ENCODE results near the gene P2RX4.
"Not testable (repeated sequence)": the region's sequence is repeated elsewhere in the genome, so short reads cannot be mapped to it uniquely, and the experiment has no call there.

The P2RX4 gene

DNA sequence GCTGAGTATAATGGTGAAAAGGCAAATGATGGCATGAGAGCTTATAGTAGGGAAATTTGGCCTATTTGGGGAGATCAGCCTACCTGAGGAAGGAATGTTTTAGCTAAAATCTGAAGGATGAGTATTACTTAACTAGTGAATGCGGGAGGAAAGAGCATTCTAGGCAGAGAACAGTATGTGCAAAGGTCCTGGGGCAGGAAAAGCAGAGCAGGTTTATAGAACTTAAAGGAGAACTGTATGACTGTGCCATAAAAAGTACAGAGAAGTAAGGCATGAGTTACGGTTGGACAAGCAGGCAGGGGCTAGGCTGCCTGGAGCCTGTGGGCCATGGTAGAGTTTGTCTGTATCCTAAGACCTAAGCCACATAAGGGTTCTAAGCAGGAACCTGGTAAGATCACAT lies 21.7 kb upstream of the P2RX4 start:
- DNase-seq (ENCODE audit: low spot score): no peak
- no peak for FAIRE-seq

DNA sequence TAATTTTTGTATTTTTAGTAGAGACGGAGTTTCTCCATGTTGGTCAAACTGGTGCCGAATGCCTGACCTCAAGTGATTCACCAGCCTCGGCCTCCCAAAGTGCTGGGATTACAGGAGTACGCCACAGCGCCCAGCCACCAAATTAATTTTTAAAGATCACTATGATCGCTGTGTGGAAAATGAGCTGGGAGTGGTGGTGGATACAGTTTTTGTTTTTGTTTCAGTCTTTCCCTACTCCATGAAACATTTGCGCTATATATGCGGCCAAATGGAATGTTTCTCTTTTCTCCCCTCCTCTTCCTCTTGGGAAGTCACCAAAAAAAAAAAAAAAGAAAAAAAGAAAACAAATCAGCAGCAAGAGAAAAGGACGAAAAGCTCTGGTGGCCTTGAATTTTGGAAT lies 20.8 kb upstream of the P2RX4 start:
- DNase-seq (ENCODE audit: low spot score) (peak; percentile 61), FAIRE-seq (peak; percentile 62)

DNA sequence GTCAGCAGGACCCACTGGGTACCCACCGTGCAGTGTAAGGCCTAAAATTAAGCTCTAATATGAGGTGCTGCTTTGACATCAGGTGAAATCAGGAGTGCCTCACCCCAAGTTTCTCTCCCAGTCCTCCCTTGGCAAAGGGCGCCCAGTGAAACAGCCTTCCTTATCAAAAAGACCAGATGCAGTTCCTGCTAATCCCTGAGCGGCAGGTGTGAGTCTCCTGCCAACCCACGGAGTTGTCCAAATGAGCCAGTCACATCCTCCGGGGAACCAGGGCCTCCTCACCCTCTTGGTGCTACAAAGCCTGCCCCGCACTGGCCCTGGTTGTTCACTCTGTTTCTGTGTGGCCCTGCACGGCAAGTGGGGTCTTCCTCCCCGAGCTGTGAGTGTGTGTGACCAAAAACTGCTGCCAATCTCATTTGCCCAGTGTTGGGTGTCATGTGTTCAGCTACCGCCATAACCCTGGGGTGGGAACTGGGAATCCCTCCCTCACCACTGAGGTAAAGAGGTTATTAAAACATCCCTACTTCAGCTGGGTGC lies 20.2 kb upstream of the P2RX4 start:
- DNase-seq (ENCODE audit: low spot score) (no peak), FAIRE-seq (no peak)

DNA sequence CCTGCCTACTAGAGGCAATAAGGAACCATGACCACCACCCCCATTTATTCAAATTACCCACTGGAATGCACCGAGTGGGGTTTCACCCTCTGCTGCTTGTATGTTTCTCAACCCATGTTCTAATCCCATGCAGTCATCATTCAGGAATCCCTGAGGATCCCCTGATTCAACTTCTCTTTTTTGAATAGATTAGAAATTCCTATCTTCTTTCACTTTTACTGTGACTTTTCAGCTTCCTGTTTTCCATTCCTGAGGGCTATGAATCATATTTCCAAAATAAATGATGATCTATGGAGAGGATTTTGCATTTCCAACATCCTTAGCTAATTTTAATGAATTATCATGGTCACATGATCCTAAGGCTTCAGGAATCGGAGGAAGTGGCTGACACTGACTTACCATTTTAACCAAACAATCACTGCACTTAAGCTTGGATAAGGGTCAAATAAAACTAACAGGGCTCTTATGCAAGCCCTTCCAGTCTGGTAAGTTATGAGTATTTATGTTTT lies 19.4 kb upstream of the P2RX4 start:
- peak; percentile 85 for DNase-seq (ENCODE audit: low spot score)
- FAIRE-seq: peak; percentile 64

DNA sequence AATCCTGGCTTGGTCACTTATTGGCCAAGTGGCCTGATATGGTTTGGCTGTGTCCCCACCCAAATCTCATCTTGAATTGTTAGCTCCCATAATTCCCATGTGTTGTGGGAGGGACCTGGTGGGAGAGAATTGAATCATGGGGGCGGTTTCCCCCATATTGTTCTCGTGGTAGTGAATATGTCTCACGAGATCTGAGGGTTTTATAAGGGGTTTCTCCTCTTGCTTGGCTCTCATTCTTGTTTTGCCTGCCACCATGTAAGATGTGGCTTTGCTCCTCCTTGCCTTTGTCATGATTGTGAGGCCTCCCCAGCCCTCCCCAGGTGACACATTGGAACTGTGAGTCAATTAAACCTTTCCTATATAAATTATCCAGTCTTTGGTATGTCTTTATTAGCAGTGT lies 18.8 kb upstream of the P2RX4 start:
- FAIRE-seq (no peak), DNase-seq (ENCODE audit: low spot score) (no peak)

DNA sequence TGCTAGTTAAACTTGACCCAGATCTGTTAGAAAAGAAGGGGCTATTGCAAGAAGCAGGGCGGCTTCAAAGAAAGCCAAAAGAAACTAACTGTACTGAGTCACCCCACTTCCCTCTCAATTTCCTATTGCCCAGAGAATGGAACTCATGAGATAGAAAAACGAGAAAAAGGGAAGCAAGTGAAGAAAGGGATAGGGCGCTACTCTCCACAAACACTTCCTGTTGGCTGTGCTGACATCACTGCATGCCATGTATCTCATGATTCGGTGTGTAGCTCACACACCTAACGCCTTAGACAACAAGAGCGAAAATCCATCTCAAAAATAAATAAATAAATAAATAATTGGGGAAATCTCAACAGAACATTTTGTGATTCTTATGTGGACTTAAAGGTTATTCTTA lies 13.0 kb upstream of the P2RX4 start:
- no peak for FAIRE-seq
- DNase-seq (ENCODE audit: low spot score): no peak

DNA sequence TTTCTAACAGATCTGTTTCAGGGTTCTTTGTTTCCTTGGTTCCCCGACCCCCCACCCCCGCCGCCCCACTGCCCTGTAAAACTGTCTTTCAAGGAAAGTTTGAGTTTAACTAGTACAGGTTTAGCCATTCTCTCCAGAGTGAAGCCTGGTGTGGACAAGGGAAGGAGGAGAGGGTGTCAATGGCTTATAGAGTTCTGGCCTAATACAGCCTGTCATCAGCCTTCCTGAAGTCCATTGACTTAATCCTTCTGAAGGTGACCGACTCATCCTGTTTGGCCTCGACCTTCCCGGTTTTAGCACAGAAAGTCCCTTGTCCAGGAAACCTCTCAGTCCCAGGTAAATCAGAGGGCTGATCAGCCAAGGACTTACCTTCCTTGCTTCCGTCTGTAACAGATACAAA lies 11.0 kb upstream of the P2RX4 start:
- FAIRE-seq (no peak), DNase-seq (ENCODE audit: low spot score) (no peak)

DNA sequence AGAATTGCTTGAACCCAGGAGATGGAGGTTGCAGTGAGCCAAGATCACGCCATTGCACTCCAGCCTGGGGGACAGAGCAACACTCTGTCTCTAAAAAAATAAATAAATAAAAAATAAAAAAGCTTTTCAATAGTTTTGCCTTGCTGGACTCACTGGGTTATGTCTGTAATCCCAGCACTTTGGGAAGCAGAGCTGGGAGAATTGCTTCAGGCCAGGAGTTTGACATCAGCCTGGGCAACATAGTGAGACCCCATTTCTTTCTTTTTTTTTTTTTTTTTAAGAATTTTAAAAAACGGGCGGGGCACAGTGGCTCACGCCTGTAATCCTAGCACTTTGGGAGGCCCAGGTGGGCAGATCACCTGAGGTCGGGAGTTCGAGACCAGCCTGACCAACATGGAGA lies 8.8 kb upstream of the P2RX4 start:
- not testable (repeated sequence) for DNase-seq (ENCODE audit: low spot score); FAIRE-seq

DNA sequence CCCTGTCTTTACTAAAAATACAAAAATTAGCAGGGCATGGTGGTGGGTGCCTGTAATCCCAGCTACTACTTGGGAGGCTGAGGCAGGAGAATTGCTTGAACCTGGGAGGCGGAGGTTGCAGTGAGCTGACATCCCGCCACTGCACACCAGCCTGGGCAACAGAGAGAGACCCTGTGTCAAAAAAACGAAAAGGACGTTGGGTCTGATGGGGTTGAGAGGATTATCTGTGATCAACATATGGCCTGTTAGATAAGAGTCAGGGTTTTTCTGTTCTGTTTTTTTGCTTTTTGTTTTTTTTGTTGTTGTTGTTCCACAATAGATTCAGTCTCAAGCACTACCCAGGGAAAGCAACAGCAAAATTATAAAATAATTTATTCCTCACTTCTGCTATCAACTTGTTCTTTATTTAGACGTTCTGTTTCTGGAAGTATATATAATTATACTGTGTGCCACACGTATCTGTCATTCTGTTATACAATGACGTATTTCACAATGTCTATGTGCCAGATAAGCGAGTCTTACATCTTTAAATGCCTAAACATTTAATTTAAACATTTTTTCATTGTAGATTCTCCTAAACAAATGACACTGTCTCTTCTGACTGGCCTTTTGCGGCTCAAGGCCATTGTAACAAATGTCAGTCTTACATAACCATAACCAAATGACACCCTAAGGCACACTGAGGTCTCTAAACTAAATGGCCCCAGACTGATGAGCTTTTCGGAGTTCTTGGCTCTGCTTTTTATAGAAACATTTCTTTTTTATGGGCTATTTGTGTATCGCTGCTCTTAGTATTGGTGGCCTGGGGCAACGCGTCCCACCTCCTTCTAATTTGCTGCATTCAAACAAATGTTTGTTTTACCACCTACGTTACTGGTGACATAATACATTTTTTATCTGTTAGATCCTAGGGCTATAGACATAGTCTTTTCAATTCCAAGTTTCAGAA lies 7.2 kb upstream of the P2RX4 start:
- DNase-seq (ENCODE audit: low spot score) (no peak), FAIRE-seq (no peak)

DNA sequence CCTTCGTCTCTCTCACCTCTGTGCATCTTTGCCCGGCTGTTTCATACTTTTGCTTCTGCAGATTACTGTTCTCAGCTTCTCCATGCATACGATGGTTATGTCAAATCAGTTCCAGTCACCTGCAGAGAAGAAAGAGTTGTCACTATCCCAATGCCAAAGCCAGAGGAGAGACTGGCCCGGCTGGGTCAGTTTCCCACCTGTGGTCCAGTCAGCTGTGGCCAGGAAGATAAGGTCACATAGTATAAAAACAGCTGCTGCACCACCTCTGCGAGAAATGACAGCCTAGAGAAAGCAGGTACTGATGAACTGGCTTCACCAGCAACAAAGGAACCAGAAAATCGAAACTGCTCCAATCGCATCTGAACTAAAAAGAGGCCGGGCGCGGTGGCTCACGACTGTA lies 6.4 kb upstream of the P2RX4 start:
- DNase-seq (ENCODE audit: low spot score): no peak
- FAIRE-seq: no peak

DNA sequence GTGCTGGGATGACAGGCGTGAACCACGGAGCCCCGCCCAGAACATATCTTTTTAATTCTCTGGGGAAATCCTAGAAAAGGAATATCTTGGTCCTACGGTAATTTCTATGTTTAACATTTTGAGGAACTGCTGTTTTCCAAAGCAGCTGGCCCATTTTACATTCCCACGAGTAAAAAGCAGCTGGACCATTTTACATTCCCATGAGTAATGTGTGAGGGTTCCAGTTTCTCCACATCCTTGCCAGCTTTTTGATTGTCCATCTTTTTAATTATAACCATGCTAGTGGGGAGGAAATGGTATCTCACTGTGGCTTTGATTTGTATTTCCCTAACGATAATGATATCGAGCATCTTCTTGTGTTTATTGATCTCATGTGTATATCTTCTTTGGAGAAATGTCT lies 4.4 kb upstream of the P2RX4 start:
- no peak for FAIRE-seq

DNA sequence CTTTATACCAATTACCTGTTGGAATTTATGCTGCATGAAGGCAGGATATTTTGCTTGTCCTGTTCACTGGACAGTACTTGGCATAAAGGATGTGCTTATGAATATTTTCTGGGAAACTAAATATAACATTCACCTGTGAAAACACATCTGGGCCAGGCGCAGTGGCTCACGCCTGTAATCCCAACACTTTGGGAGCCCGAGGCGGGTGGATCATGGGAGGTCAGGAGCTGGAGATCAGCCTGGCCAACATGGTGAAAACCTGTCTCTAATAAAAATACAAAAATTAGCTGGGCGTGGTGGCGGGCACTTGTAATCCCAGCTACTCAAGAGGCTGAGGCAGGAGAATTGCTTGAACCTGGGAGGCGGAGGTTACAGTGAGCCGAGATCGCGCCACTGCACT lies 1.4 kb upstream of the P2RX4 start:
- not testable (repeated sequence) for FAIRE-seq; DNase-seq (ENCODE audit: low spot score)

More for the DNA sequence above, 4.4 kb upstream of the P2RX4 start:
- no peak for DNase-seq (ENCODE audit: low spot score)

DNA sequence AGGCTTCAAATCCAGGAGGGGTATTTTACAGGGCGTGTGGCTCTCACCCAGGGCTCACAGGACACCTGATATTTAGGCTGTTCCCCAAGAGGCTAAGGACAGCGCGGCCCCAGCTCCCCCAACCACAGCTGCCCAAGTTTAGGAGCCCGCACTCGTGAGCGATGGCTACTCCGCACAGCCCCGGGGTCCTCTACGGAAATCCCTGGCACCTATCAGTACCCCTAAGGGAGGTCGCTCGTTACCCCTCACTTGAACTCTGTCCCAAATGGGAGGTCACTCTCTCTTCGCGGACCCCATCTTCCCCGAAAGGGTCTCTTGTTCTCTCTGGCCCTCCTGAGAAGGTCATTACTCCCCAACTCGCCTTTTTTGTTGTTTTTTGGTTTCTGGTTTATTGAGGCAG lies 708 bp upstream of the P2RX4 start:
- no peak for DNase-seq (ENCODE audit: low spot score)
- no peak for FAIRE-seq

DNA sequence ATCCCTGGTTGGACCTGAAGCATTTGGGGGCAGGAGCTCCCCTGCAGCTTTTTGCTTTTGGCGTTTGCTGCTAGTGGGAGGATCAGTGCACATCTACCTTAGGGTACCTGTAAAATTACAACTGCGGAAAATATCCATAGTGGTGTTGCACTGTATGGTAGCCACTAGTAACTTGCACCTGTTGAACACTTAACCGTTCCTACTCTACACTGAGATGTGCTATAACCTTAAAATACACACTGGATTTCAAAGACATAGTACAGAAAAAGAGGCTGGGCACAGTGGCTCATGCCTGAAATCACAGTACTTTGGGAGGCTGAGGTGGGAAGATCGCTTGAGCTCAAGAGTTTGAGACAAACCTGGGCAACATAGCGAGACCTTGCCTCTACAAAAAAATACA lies 2.9 kb downstream of the P2RX4 start:
- no peak for FAIRE-seq
- DNase-seq (ENCODE audit: low spot score): no peak

DNA sequence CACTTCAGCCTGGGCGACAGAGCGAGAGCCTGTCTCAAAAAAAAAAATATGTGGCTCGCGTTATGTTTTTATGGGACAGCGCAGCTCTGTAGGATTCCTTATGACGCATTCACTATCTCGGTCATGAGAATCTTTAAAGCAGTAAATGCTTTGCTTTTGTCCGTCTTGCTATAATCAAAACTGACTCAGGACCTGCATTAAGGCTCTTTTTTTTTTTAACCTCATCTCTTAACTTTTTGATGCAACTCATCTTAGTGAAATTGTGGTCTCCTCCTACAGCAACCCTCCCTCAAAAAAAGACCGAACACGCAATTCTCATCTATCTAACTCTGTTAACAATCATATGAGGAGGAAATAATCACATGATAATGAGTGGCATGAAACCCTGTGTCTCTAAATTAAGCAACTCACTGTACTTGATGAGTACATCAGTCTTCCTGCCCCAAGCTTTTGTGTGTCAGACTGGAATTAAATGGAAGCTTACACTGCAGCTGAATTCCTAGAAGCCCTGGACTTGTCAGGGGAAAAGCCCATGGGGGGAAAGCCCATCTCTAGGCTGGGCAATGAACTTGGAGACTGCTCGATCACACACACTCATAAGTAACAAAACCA lies 4.3 kb downstream of the P2RX4 start:
- no peak for DNase-seq (ENCODE audit: low spot score)
- FAIRE-seq: no peak

DNA sequence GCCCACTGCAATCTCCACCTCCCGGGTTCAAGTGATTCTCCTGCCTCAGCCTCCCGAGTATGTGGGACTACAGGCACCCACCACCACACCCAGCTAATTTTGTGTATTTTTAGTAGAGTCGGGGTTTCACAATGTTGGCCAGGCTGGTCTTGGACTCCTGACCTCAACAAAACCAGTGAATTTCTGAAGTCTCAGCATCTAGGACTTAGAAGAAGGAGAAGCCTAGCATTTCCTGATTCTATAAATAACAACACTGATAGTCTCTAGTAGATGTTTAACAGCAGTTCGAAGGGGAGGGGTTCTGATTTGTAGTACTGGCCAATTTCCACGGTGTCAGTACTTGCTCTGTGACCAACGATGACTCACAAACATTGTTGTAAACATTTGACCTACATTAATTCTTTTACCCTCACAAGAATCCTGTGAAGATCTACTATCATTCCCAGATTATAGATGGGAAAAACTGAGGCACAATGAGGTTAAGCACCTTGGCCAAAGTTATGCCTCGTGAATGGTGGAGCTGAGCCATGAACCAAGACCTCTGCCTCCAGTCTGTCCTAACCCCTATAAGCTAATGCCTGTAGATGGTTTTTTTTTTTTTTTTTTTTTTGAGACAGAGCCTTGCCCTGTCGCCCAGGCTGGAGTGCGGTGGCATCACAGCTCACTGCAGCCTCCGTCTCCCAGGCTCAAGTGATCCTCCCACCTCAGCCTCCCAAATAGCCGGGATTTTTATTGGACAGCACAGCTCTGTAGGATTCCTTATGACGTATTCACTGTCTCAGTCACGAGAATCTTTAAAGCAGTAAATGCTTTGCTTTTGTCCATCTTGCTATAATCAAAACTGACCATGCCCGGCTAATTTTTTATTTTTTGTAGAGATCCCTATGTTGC lies 5.2 kb downstream of the P2RX4 start:
- FAIRE-seq (peak; percentile 90), DNase-seq (ENCODE audit: low spot score) (peak; percentile 83)

DNA sequence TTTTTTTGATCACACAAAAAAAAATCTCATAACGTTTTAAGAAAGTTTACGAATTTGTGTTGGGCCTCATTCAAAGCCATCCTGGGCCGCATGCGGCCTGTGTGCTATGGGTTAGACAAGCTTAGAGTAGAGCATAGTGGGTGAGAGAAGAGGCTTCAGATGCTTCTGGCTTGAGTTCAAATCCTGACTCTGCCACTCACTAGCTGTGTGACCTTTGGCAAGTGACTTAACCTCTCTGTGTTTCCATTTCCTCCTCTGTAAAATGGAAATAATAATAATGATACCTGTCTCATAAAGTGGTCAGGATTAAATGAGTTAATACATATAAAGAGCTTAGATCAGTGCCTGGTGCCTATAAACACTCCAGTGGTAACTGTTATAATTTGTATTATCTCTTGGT lies 6.2 kb downstream of the P2RX4 start:
- DNase-seq (ENCODE audit: low spot score) (no peak), FAIRE-seq (no peak)

DNA sequence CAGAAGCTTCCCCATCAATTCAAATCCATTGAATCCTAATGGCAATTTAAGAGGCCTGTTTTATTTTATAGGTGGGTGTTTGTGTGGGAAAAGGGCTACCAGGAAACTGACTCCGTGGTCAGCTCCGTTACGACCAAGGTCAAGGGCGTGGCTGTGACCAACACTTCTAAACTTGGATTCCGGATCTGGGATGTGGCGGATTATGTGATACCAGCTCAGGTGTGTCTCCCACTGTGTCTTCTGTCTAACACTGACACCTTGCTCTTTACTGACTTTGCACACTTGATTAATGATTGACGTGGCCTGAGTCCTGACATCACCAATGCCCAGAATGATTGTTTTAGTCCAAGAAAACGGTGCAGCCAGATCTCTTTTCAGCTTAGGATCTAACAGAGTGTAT lies 7.1 kb downstream of the P2RX4 start:
- DNase-seq (ENCODE audit: low spot score) (no peak), FAIRE-seq (no peak)

DNA sequence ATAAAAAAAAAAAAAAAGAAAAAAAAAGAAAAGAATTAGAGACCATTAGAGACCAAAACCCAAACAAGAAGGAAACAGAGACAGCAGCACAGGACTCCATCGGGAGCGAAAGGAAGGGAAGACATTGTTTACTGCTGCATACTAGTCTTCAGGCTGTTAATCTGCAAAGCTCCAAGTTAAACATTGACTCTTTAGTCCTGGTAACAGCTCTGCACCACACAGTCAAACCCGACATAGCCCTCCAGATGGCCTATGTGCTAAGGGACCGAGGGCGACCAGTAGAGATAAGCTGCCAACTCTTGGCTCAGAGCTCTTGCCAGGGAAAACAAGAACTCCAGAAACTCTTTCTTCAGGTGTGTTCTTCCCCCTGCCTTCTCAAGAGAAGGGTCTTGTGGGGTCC lies 7.8 kb downstream of the P2RX4 start:
- FAIRE-seq: no peak
- DNase-seq (ENCODE audit: low spot score): no peak

DNA sequence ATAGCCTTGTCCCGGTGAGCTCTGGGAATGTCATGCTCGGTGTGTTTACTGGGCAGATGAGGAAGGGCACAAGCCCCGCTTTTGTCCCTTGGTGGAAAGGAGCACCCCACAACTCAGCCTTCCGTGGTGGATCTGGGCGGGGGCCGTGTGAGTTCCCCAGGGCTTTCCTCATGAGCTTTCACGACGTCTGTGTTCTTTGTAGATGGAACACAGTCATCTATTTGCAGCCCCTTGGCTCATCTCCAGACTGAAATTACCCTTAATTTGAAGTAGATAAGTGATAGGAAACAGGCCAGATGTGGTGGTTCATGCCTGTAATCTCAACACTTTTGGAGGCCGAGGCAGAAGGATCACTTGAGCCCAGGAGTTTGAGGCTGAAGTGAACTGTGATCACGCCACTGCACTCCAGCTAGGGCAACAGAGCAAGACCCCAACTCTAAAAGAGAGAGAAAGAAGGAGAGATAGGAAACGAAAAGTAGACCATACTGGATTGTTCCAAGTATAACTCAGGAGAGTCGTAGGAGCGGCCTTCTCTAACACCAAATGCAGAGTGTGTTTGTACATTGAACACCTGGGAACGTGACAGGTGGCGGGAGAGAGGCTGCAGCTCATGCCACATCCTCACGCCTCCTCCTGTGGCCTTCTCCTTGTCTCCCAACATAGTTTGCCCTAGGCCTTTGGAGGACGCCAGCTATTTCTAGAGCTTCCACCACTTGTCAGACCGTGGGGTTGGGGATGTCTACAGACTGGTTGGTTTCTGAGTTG lies 8.8 kb downstream of the P2RX4 start:
- DNase-seq (ENCODE audit: low spot score) (no peak), FAIRE-seq (no peak)

All from RCC 7860 (cell line).